Heart right ventricle (tissue), 16 donors: ENCODE data around the gene TRIP6. TPM values are rescaled to one million over a fixed set of nuclear protein-coding genes. Genes with fewer than 3 reads are reported as not detected.

Source experiments
- ATAC-seq, 8 donors: fragments of 200-7000 bp; cut with Tn5 transposase; one replicate each; pipeline ENCODE4 v1.9.1; 2020; ENCODE audit warnings: mild to moderate bottlenecking in 8 of 8, moderate library complexity in 8 of 8, moderate number of reproducible peaks in 1 of 8
- DNase-seq, 2 donors: peaks; one replicate each; pipeline ENCODE4 v3.0.0-alpha.2; 2020
- H3K27ac ChIP-seq, 10 donors: fragments of 200-600 bp; sonication (generic) in 2 of 10; one replicate each; pipeline versions ENCODE4 v1.5.0 to v1.8.0; 2020 to 2022; ENCODE audit warnings: mild to moderate bottlenecking in 3 of 10
- H3K27me3 ChIP-seq, 7 donors: fragments of 200-600 bp; one replicate each; pipeline ENCODE4 v1.8.0; 2021 to 2022; ENCODE audit warnings: mild to moderate bottlenecking in 2 of 7
- H3K36me3 ChIP-seq, 9 donors: fragments of 200-600 bp; sonication (generic) in 1 of 9; one replicate each; pipeline versions ENCODE4 v1.5.0 to v1.8.0; 2020 to 2022; ENCODE audit warnings: mild to moderate bottlenecking in 2 of 9
- H3K4me1 ChIP-seq, 9 donors: fragments of 200-600 bp; sonication (generic) in 1 of 9; one replicate each; pipeline versions ENCODE4 v1.5.0 to v1.8.0; 2020 to 2022; ENCODE audit warnings: mild to moderate bottlenecking in 4 of 9
- H3K4me3 ChIP-seq, 10 donors: fragments of 200-600 bp; sonication (generic) in 2 of 10; one replicate each; pipeline versions ENCODE4 v1.5.0 to v1.8.0; 2020 to 2022; ENCODE audit warnings: mild to moderate bottlenecking in 7 of 10, moderate library complexity in 2 of 10
- H3K9me3 ChIP-seq, 11 donors: fragments of 200-600 bp in 10 of 11; sonication (generic) in 2 of 11; one replicate each; pipeline versions ENCODE4 v1.5.0 to v1.8.0; 2013 to 2022; ENCODE audit warnings: mild to moderate bottlenecking in 2 of 11, control low read depth in 1 of 11, moderate library complexity in 1 of 11
- WGBS, 2 donors: extraction: QIAGEN DNeasy Blood & Tissue Kit; methylation state at CpG; one replicate each; pipeline ENCODE4 v1.1.7; 2013; ENCODE audit warnings: inconsistent platforms in 1 of 2; 5-methylcytosine and 5-hydroxymethylcytosine counted together
- intact Hi-C, 10 donors: fragments of 100-400 bp; cut with DNase I; formaldehyde crosslinking; loops; one replicate each; pipeline versions ENCODE4 v1.11.1 to v1.14.2; 2022
- polyA plus RNA-seq, 2 donors: library from polyadenylated mRNA; stranded (reverse); fragments of 200-250 nt; gene quantifications; one replicate each; pipeline ENCODE4 v1.2.3, GENCODE V29; 2013
- total RNA-seq, 10 donors: library from RNA; stranded (reverse); fragmentation: NEBNext Ultra II Directional in 3 of 10; extraction: Animal tissue kit (Norgen Biotek cat#: 25700) in 3 of 10; gene quantifications; one replicate each; pipeline versions ENCODE4 v1.2.1 to v1.2.4, GENCODE V29; 2021 to 2023
- TF ChIP-seq, protein P1 (sequence below), 9 donors: fragments of 200-600 bp; sonication (generic) in 2 of 9; IDR thresholded peaks; one replicate each; pipeline versions ENCODE4 v1.5.0 to v1.8.0; 2021 to 2022; ENCODE audit warnings: antibody characterized with exemption in 9 of 9, mild to moderate bottlenecking in 5 of 9, moderate library complexity in 1 of 9
- donor health status: Arrhythmogenic right ventricular cardiomyopathy.
- donor health status: ischemic (EF 13 %, LVEDD 7.1; RV severe dilation, severe dysfunction).
- donor health status: healthy with polysubstance abuse.
- donor health status: DM: no; HTN: yes; CAD: no.
- donor health status: DM: no; HTN: no; CAD: no.
- donor health status: ischemic (EF 25% LVEDD 6.9; RV normal size, moderate dysfunction).
- donor health status: ischemic (EF 25% LVEDD 5.7; RV mildly dilated, moderate dysfunction).
- donor health status: healthy.
- donor health status: DM: yes; HTN: yes; CAD: no.
- donor health status: Ischemic cardiomyopathy.
- donor health status: ischemic (EF 35%, LVEDD 5.7; RV mildly dilated, moderate dysfunction).
- donor health status: nonischemic (EF 11% LVEDD 7.7; RV severe dilation, severe dysfunction).
- donor health status: DM: yes; HTN: yes; CAD: no.
- donor health status: PGD.
- donor health status: ischemic (EF 29% LVEDD 5.4; RV normal size, mild dysfunction).
- donor health status: nonischemic (EF 23%, LVEDD 6.1; RV moderate dilation, normal function).

TRIP6 gene
- total and polyA plus RNA-seq, 12 donors = 13.0 to 26.3 (median 17.7) TPM

DNA sequence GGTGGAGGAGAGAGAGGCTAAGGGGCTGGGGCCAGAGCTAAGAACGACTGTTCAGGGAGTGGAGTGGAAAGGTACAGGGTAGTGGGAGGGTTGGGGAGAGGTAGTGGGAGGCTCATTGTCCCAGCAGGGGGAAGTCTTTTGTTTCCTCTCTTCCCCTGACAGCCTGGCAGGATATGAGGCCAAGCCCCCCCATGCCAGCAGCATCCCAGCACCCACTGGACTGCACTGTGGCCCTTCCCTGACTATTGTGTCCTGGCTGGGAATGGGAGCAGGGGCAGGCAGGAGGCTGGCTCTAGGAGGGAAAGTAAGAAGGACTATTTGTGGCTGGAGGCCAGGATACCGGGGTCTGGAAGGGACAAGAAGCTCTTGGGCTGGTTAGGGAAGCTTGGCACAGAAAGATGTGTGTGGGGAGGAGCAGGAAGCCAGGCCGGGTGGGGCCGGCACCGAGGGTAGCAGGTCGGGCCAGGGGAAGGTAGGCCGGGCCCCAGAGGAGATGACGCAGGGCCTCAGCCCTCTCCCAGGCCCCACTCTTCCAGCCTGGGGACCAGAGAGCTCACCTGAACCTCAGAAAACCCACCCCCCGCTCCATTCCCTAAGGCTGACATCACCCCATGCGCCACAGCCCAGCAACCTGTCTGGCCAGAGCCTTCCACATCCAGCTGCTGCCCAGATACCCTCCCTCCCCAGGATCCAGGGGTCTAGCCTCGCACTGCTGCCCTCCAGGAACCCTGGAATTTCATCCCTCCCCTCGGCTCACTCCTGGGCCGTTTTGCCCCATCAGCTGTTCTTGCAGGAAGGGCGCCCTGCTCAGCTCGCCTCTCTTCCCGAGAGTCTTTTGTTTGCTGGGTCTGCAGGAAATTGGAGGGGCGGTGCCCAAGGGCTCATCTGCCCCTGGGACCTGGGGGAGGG lies 31.0 kb upstream of the TRIP6 start:
- TF ChIP-seq, protein P1, sequence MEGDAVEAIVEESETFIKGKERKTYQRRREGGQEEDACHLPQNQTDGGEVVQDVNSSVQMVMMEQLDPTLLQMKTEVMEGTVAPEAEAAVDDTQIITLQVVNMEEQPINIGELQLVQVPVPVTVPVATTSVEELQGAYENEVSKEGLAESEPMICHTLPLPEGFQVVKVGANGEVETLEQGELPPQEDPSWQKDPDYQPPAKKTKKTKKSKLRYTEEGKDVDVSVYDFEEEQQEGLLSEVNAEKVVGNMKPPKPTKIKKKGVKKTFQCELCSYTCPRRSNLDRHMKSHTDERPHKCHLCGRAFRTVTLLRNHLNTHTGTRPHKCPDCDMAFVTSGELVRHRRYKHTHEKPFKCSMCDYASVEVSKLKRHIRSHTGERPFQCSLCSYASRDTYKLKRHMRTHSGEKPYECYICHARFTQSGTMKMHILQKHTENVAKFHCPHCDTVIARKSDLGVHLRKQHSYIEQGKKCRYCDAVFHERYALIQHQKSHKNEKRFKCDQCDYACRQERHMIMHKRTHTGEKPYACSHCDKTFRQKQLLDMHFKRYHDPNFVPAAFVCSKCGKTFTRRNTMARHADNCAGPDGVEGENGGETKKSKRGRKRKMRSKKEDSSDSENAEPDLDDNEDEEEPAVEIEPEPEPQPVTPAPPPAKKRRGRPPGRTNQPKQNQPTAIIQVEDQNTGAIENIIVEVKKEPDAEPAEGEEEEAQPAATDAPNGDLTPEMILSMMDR (IDR thresholded peaks at IDR 0.05) = no peak
- Histone ChIP-seq H3K27ac (peak overlapping the region; percentile 59 to 95 (median 91)), H3K27me3 (no peaks in the 10 kb centered on the region), H3K9me3 (no peaks in the 10 kb centered on the region), H3K36me3 (no peaks in the 10 kb centered on the region), H3K4me1 (peaks cover 0 to 26% (median 12%) of the 10 kb centered on the region in 9 donors), H3K4me3 (peak overlapping the region in 8 of 10 donors; percentile 25 to 62 (median 51))
- WGBS, 2 donors = 42 to 43% methylated on average over 11 to 17 of the region's 17 CpGs
- peak; percentile 69 to 79 for DNase-seq
- intact Hi-C loops = loop anchor here in 3 of 10 donors (1.0 to 5.0 kb wide), 2 partner anchors 8 to 34 kb away; no protein-coding TSS in a partner anchor
- ATAC-seq = peak; percentile 63 to 90 (median 86)

DNA sequence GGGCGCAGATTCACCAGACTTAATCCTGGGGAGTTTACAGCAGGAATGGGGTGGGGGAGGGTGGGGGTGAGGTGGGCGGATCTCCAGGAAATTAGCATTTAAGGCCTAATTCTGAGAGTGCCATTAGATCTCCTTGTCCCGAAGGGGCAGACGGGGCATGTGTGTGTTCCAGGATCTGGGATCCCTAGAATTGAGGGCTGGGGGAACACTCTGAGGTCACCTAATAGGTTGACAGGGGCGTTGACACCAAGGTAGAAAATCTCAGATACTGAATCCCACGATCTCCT lies 30.4 kb upstream of the TRIP6 start:
- intact Hi-C loops = loop anchor here in 3 of 10 donors (1.0 to 5.0 kb wide), 2 partner anchors 8 to 34 kb away; no protein-coding TSS in a partner anchor
- peak overlapping the region; percentile 18 to 62 (median 51) for H3K4me3 ChIP-seq
- H3K27me3 ChIP-seq = no peaks in the 10 kb centered on the region
- H3K4me1 ChIP-seq = peaks cover 0 to 26% (median 12%) of the 10 kb centered on the region in 9 donors
- DNase-seq (no peak), ATAC-seq (no peak)
- no peaks in the 10 kb centered on the region for H3K36me3 ChIP-seq
- peak overlapping the region; percentile 59 to 95 (median 91) for H3K27ac ChIP-seq
- H3K9me3 ChIP-seq = no peaks in the 10 kb centered on the region
- WGBS, 2 donors = 29 to 31% methylated on average over 6 of the region's 6 CpGs
- TF ChIP-seq, protein P1 (IDR thresholded peaks at IDR 0.05) = no peak

DNA sequence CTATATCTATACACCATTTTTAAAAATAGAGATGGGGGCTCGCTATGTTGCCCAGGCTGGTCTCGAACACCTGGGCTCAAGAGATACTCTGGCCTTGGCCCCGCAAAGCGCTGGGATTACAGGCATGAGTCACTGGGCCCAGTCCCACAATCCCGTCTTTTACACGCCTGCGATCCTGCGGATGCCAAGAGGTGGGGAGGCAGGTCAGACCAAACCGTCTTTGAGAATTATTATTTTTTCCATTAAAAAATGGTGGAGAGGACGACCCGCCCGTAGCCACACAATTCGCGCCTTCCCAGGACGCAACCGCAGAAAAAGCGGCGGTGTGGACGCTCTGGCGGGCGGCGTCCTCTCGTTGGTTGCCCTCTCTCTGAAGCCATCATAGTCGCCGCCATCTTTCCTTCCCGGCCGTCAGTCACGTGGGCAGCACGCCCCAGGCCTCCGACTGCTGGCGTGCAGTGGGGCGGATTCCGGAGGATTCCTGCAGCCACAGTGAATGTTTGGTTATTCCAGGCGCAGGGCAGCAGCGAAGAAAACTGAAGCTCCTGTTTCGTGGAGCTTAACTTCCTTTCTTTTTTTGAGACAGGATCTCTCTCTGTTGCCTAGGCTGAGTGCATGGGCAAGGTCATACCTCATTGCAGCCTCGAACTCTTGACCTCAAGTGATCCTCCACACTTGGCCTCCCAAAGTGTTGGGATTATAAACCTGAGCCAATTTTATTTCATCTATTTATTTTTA lies 29.9 kb upstream of the TRIP6 start:
- Histone ChIP-seq H3K36me3 (no peaks in the 10 kb centered on the region), H3K27me3 (no peaks in the 10 kb centered on the region), H3K4me3 (peak overlapping the region; percentile 18 to 62 (median 51)), H3K27ac (peak overlapping the region; percentile 59 to 95 (median 91)), H3K9me3 (no peaks in the 10 kb centered on the region), H3K4me1 (peaks cover 0 to 26% (median 12%) of the 10 kb centered on the region in 9 donors)
- TF ChIP-seq, protein P1 (IDR thresholded peaks at IDR 0.05) = peak in 2 of 9 donors; percentile 5 to 23
- DNase-seq (peak; percentile 91 to 95), ATAC-seq (peak; percentile 93 to 96 (median 94))
- intact Hi-C loops = loop anchor here in 1 of 10 donors (5.0 kb wide), 1 partner anchor 35 kb away; no protein-coding TSS in a partner anchor
- WGBS, 2 donors = 2 to 3% methylated on average over 37 of the region's 37 CpGs

DNA sequence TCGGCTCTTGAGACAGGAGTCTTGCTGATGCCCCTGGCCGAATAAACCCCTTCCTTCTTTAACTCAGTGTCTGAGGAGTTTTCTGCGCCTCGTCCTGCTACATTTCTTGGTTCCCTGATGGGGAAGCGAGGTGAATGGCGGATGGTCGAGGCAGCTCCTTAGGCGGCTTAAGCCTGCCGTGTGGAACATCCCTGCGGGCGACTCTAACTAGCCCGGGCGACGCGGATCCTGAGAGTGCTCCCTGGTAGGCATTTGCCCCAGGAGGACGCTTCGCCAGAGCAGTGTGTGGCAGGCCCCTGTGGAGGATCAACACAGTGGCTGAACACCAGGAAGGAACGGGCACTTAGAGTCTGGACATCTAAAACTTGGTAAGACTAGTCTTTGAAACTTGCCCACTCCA lies 27.8 kb upstream of the TRIP6 start:
- no peak overlapping the region for H3K4me3 ChIP-seq
- ATAC-seq (no peak), DNase-seq (no peak)
- intact Hi-C loops = loop anchor here in 1 of 10 donors (5.0 kb wide), 1 partner anchor 37 kb away; no protein-coding TSS in a partner anchor
- H3K9me3 ChIP-seq = no peaks in the 10 kb centered on the region
- H3K4me1 ChIP-seq = peaks cover 0 to 32% (median 12%) of the 10 kb centered on the region in 9 donors
- TF ChIP-seq, protein P1 (IDR thresholded peaks at IDR 0.05) = no peak
- no peaks in the 10 kb centered on the region for H3K27me3 ChIP-seq
- H3K27ac ChIP-seq = no peak overlapping the region
- WGBS, 2 donors = 96 to 97% methylated on average over 18 of the region's 18 CpGs
- H3K36me3 ChIP-seq = no peaks in the 10 kb centered on the region
